Endothelial cell of umbilical vein (primary cell): ENCODE measurements around the gene GATAD2A. TPM values are rescaled to one million over a fixed set of nuclear protein-coding genes. Genes with fewer than 3 reads are reported as not detected.
A peak's percentile ranks its signal among the peaks of the same experiment; 100 is the strongest.

Experiments used
- BruUV-seq: library from RNA; stranded (reverse); fragments of 400-500 nt; replicated peaks from 2 replicates; lab custom pipeline; 2021; lab: Mats Ljungman, UMichigan
- CTCF ChIA-PET: fragments of 300-600, 350-600 bp; sonication (Branson Sonifier 250); formaldehyde crosslinking; loops from one replicate; lab custom pipeline; 2021; ENCODE audit warnings: antibody characterized with exemption, inconsistent platforms; lab: Charles Lee
- POLR2A ChIA-PET: fragments of 300-600, 350-600 bp; sonication (Branson Sonifier 250); formaldehyde crosslinking; loops from one replicate; lab custom pipeline; 2021; ENCODE audit warnings: antibody characterized with exemption, inconsistent platforms; lab: Charles Lee
- DNase-seq: peaks from one replicate; pipeline ENCODE4 v3.0.0-alpha.2; 2011; ENCODE audit warnings: low read depth, low spot score
- FAIRE-seq: peaks from 2 replicates; lab custom pipeline; 2011; peaks lifted over from hg19 to GRCh38; lab: Jason Lieb, UNC
- H2AFZ ChIP-seq: 2 replicates; pipeline ENCODE4 v1.6.0; 2012; ENCODE audit warnings: low read depth, low read length, control low read depth, inconsistent platforms
- H3K27ac ChIP-seq: 2 replicates; pipeline ENCODE4 v1.5.1; 2011; ENCODE audit warnings: low read depth, mild to moderate bottlenecking, control low read depth, low read length, moderate library complexity; ENCODE audit not compliant: insufficient read depth
- H3K27me3 ChIP-seq, 2 experiments: 2 replicates each; pipeline versions ENCODE4 v1.6.0 to v1.6.1; 2011; ENCODE audit warnings: low read length in 2 of 2, mixed read lengths in 1 of 2; ENCODE audit not compliant: control insufficient read depth in 2 of 2, insufficient read depth in 2 of 2
- H3K36me3 ChIP-seq, 2 experiments: 2 replicates in 1 of 2; 3 replicates in 1 of 2; pipeline ENCODE4 v1.5.1; 2011; ENCODE audit warnings: low read length in 2 of 2, mild to moderate bottlenecking in 1 of 2, moderate library complexity in 1 of 2; ENCODE audit not compliant: control insufficient read depth in 2 of 2, insufficient read depth in 2 of 2; ENCODE audit errors: extremely low read depth in 1 of 2
- H3K4me1 ChIP-seq: 3 replicates; pipeline ENCODE4 v1.5.1; 2011; ENCODE audit warnings: mild to moderate bottlenecking, low read length; ENCODE audit not compliant: control insufficient read depth, insufficient read depth; ENCODE audit errors: extremely low read depth
- H3K4me2 ChIP-seq: 2 replicates; pipeline ENCODE4 v1.6.1; 2011; ENCODE audit warnings: low read length, control low read depth, mixed read lengths; ENCODE audit not compliant: insufficient read depth
- H3K4me3 ChIP-seq, 3 experiments: fragments of 200-600 bp in 1 of 3; sonication (generic), shearing (Covaris generic) in 1 of 3; replicated peaks in 1 of 3; 2 replicates each; pipeline ENCODE4 v1.5.1; 2011 to 2016; ENCODE audit warnings: control low read depth in 3 of 3, low read length in 3 of 3, mild to moderate bottlenecking in 2 of 3, inconsistent platforms in 1 of 3, low read depth in 1 of 3, moderate library complexity in 1 of 3; ENCODE audit not compliant: insufficient read depth in 1 of 3
- H3K79me2 ChIP-seq: 2 replicates; pipeline ENCODE4 v1.6.0; 2012; ENCODE audit warnings: low read length, inconsistent platforms; ENCODE audit not compliant: control insufficient read depth, insufficient read depth
- H3K9ac ChIP-seq: replicated peaks from 2 replicates; pipeline ENCODE3; 2011; ENCODE audit warnings: low read length, control low read depth; ENCODE audit not compliant: insufficient read depth; ENCODE audit errors: extremely low read depth
- H3K9me1 ChIP-seq: replicated peaks from 3 replicates; pipeline ENCODE4 v1.6.0; 2011; ENCODE audit warnings: mild to moderate bottlenecking, low read length; ENCODE audit not compliant: control insufficient read depth, insufficient read depth; ENCODE audit errors: extremely low read depth
- H3K9me3 ChIP-seq: replicated peaks from 2 replicates; pipeline ENCODE4 v1.5.1; 2012; ENCODE audit warnings: low read length, inconsistent platforms; ENCODE audit not compliant: control insufficient read depth, insufficient read depth
- H4K20me1 ChIP-seq: replicated peaks from 2 replicates; pipeline ENCODE3; 2011; ENCODE audit warnings: mild to moderate bottlenecking, low read length; ENCODE audit not compliant: control insufficient read depth, insufficient read depth; ENCODE audit errors: extremely low read depth
- EZH2 ChIP-seq: IDR thresholded peaks from 2 replicates; pipeline ENCODE4 v1.6.1; 2012; ENCODE audit warnings: borderline replicate concordance, low read depth, mild to moderate bottlenecking, moderate library complexity, low read length, inconsistent platforms; ENCODE audit not compliant: severe bottlenecking
- JUN ChIP-seq: IDR thresholded peaks from 2 replicates; pipeline ENCODE4 v1.6.1; 2011; ENCODE audit warnings: borderline replicate concordance, low read depth; ENCODE audit not compliant: insufficient read length, insufficient read depth
- POLR2AphosphoS5 ChIP-seq: IDR thresholded peaks from 2 replicates; pipeline ENCODE4 v1.6.1; 2012; ENCODE audit warnings: low read depth, mild to moderate bottlenecking, control low read depth, low read length, moderate library complexity; ENCODE audit not compliant: insufficient read depth
- dilution Hi-C: fragments of 300-500 bp; cut with MboI; formaldehyde crosslinking; loops from one replicate; pipeline ENCODE4 v1.15.0; 2019; ENCODE audit warnings: low sequenced_read_pairs; ENCODE audit not compliant: extremely low pct_ligation_motif_present
- intact Hi-C: fragments of 100-400 bp; cut with micrococcal nuclease; formaldehyde crosslinking; loops from one replicate; pipeline ENCODE4 v1.10.0; 2022
- polyA plus RNA-seq, 4 experiments: library from polyadenylated mRNA; depleted of rRNA in 3 of 4; stranded (reverse) in 3 of 4; unstranded in 1 of 4; fragments of >200 nt; gene quantifications; 2 replicates each; pipeline versions ENCODE4 v1.2.1 to v1.2.3, GENCODE V29; 2011 to 2012; ENCODE audit warnings: missing spikeins in 1 of 4
- total RNA-seq: library from RNA; stranded (reverse); gene quantifications from 2 replicates; pipeline ENCODE4 v1.2.3, GENCODE V29; 2021
- TF ChIP-seq, protein P1 (sequence below), 2 donors: IDR thresholded peaks; 1 replicate in 1 of 2; 2 replicates in 1 of 2; pipeline ENCODE4 v1.5.1; 2011; ENCODE audit warnings: low read length in 2 of 2, mild to moderate bottlenecking in 2 of 2, moderate library complexity in 2 of 2, control low read depth in 1 of 2, inconsistent platforms in 1 of 2, low read depth in 1 of 2; ENCODE audit not compliant: insufficient read depth in 1 of 2; ENCODE audit errors: extremely low read depth in 1 of 2

Gene GATAD2A
- total and polyA plus RNA-seq, 2 donors (not counting 3 experiments of a cell fraction or from before 2014, with no cell fraction given), result 27.3 to 134 TPM

DNA sequence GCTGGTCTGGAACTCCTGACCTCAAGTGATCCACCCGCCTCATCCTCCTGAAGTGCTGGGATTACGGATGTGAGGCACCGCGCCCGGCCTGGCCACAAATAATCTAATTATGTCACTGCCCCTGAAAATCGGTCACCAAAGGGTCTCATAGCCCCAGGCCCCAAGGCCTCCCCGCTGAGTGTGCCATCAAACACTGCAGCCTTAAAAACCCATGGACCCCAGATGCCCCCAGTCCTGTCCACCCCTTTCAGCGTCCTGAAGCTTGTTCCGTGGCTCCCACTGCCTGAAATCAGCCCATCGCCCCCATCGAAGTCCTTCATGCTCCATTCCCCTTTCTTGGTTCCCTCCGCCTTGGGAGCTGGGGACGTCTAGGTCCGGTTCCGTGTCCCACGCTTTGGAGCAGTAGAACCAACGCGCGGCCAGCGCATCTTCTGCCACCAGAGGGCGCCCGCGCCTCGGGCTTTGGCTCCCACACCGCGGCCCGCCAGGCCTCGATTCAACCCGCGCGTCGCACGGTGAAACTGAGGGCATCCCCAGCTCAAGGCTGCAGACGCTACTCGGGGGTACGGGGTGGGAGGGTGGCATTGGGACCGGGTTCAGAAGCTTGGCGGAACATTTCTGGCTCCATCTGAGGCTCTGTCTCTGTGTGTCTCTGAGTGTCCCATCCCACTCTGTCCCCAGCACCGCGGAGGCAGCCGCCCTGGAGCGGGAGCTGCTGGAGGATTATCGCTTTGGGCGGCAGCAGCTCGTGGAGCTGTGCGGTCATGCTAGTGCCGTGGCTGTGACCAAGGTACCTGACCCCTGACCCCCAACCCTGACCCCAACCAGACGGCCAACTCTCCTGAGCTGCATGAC, 126.7 kb downstream of the GATAD2A start:
- H3K4me2 ChIP-seq, result no peak overlapping the region
- POLR2A ChIA-PET, result no interaction called here
- no peak overlapping the region for H2AFZ ChIP-seq

More for the DNA sequence above, 126.7 kb downstream of the GATAD2A start:
- DNase-seq (peak; percentile 44), FAIRE-seq (peak; percentile 76)
- CTCF ChIA-PET, result interaction anchor here (0.8 to 5.6 kb wide), 20 partner anchors 9 to 520 kb away, joined by 3 to 45 read pairs (median 4); partner anchors contain the start of genes GMIP and ZNF101
- H4K20me1 ChIP-seq, result no peaks in the 10 kb centered on the region
- intact Hi-C loops, result loop anchor here (1.0 kb wide), 2 partner anchors 22 to 112 kb away; no protein-coding TSS in a partner anchor
- H3K4me3 ChIP-seq, result no peak overlapping the region
- TF ChIP-seq JUN (no peak), POLR2AphosphoS5 (no peak), EZH2 (no peak)
- TF ChIP-seq, protein P1, sequence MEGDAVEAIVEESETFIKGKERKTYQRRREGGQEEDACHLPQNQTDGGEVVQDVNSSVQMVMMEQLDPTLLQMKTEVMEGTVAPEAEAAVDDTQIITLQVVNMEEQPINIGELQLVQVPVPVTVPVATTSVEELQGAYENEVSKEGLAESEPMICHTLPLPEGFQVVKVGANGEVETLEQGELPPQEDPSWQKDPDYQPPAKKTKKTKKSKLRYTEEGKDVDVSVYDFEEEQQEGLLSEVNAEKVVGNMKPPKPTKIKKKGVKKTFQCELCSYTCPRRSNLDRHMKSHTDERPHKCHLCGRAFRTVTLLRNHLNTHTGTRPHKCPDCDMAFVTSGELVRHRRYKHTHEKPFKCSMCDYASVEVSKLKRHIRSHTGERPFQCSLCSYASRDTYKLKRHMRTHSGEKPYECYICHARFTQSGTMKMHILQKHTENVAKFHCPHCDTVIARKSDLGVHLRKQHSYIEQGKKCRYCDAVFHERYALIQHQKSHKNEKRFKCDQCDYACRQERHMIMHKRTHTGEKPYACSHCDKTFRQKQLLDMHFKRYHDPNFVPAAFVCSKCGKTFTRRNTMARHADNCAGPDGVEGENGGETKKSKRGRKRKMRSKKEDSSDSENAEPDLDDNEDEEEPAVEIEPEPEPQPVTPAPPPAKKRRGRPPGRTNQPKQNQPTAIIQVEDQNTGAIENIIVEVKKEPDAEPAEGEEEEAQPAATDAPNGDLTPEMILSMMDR (IDR thresholded peaks at IDR 0.05; ENCODE audit: extremely low read depth in 1 of 2, insufficient read depth in 1 of 2, low read depth in 1 of 2, low read length in 2 of 2), result peak; percentile 96 to 99
- no peaks in the 10 kb centered on the region for H3K4me1 ChIP-seq
- H3K27ac ChIP-seq, result no peak overlapping the region
- H3K27me3 ChIP-seq, result no peaks in the 10 kb centered on the region
- no peaks in the 10 kb centered on the region for H3K9me1 ChIP-seq
- no peaks in the 10 kb centered on the region for H3K9me3 ChIP-seq
- dilution Hi-C loops, result no loop called here
- H3K79me2 ChIP-seq, result no peaks in the 10 kb centered on the region
- TSS peak; percentile 13 for BruUV-seq
- H3K9ac ChIP-seq, result no peak overlapping the region
- no peaks in the 10 kb centered on the region for H3K36me3 ChIP-seq
